IMR-90 (cell line): Measurements from ENCODE around the gene KCTD19. TPM values are rescaled to one million over a fixed set of nuclear protein-coding genes. Genes with fewer than 3 reads are reported as not detected.

Source experiments
- ATAC-seq: fragments of 200-7000 bp; cut with Tn5 transposase; 2 replicates; pipeline ENCODE4 v1.9.1; 2020; ENCODE audit warnings: low read depth, mild to moderate bottlenecking, moderate library complexity
- BruUV-seq: library from RNA; stranded (reverse); fragments of 400-500 nt; replicated peaks from 2 replicates; lab custom pipeline; 2021; lab: Mats Ljungman, UMichigan
- CTCF ChIA-PET: fragments of 300-600 bp; formaldehyde crosslinking; extraction: SDS; loops from one replicate; lab custom pipeline; 2021; ENCODE audit warnings: antibody characterized with exemption; lab: Yijun Ruan, JAX
- POLR2A ChIA-PET: fragments of 300-600 bp; sonication (Branson Sonifier 250); formaldehyde crosslinking; loops from one replicate; lab custom pipeline; 2022; ENCODE audit warnings: antibody characterized with exemption; ENCODE audit not compliant: unreplicated experiment; lab: Charles Lee
- DNase-seq: peaks from one replicate; pipeline ENCODE4 v3.0.0; 2013
- H2AFZ ChIP-seq: replicated peaks from 2 replicates; pipeline ENCODE3; 2013; ENCODE audit warnings: low read length, mild to moderate bottlenecking; ENCODE audit not compliant: poor library complexity
- H2AK5ac ChIP-seq: 2 replicates; pipeline ENCODE4 v1.6.1; 2013; ENCODE audit warnings: low read depth, low read length, inconsistent platforms
- H2AK9ac ChIP-seq: replicated peaks from 2 replicates; pipeline ENCODE3; 2013; ENCODE audit warnings: mild to moderate bottlenecking, low read depth, low read length, moderate library complexity; ENCODE audit not compliant: poor library complexity
- H2BK120ac ChIP-seq: 2 replicates; pipeline ENCODE4 v1.6.1; 2013; ENCODE audit warnings: low read depth, low read length, inconsistent platforms
- H2BK15ac ChIP-seq: 3 replicates; pipeline ENCODE4 v1.6.1; 2013; ENCODE audit warnings: low read depth, low read length, inconsistent platforms
- H2BK20ac ChIP-seq: 2 replicates; pipeline ENCODE4 v1.6.1; 2013; ENCODE audit warnings: low read depth, mild to moderate bottlenecking, inconsistent platforms, low read length, moderate library complexity
- H2BK5ac ChIP-seq: 2 replicates; pipeline ENCODE4 v1.6.1; 2013; ENCODE audit warnings: mild to moderate bottlenecking, low read depth, low read length, inconsistent platforms; ENCODE audit not compliant: poor library complexity, severe bottlenecking
- H3K14ac ChIP-seq: replicated peaks from 2 replicates; pipeline ENCODE4 v1.6.1; 2013; ENCODE audit warnings: low read depth, low read length, inconsistent platforms
- H3K18ac ChIP-seq: 2 replicates; pipeline ENCODE4 v1.6.1; 2013; ENCODE audit warnings: low read depth, low read length, control low read depth
- H3K23ac ChIP-seq: 2 replicates; pipeline ENCODE4 v1.6.1; 2013; ENCODE audit warnings: low read depth, low read length, inconsistent platforms
- H3K27ac ChIP-seq: 2 replicates; pipeline ENCODE4 v1.5.1; 2013; ENCODE audit warnings: mild to moderate bottlenecking, control low read depth, low read length; ENCODE audit not compliant: insufficient read depth
- H3K27me3 ChIP-seq: 2 replicates; pipeline ENCODE4 v1.6.1; 2013; ENCODE audit warnings: low read length; ENCODE audit not compliant: control insufficient read depth, insufficient read depth
- H3K36me3 ChIP-seq: 2 replicates; pipeline ENCODE4 v1.6.1; 2013; ENCODE audit warnings: low read length, mixed read lengths; ENCODE audit not compliant: control insufficient read depth, insufficient read depth
- H3K4ac ChIP-seq: 2 replicates; pipeline ENCODE4 v1.6.1; 2013; ENCODE audit warnings: low read depth, low read length, inconsistent platforms
- H3K4me1 ChIP-seq: 2 replicates; pipeline ENCODE4 v1.6.1; 2013; ENCODE audit warnings: low read length, mixed read lengths; ENCODE audit not compliant: control insufficient read depth, insufficient read depth
- H3K4me2 ChIP-seq: 2 replicates; pipeline ENCODE4 v1.6.1; 2013; ENCODE audit warnings: low read depth, mild to moderate bottlenecking, control low read depth, low read length, moderate library complexity
- H3K4me3 ChIP-seq: 2 replicates; pipeline ENCODE4 v1.5.1; 2013; ENCODE audit warnings: low read depth, mild to moderate bottlenecking, control low read depth, low read length, moderate library complexity; ENCODE audit not compliant: insufficient read depth
- H3K56ac ChIP-seq: 2 replicates; pipeline ENCODE4 v1.6.1; 2013; ENCODE audit warnings: low read length, inconsistent platforms; ENCODE audit not compliant: insufficient read depth; ENCODE audit errors: extremely low read depth
- H3K79me1 ChIP-seq, 2 experiments: 2 replicates each; pipeline ENCODE4 v1.6.1; 2013; ENCODE audit warnings: low read length in 2 of 2, inconsistent platforms in 1 of 2, low read depth in 1 of 2
- H3K9ac ChIP-seq: 2 replicates; pipeline ENCODE4 v1.6.1; 2013; ENCODE audit warnings: low read depth, low read length, control low read depth
- H3K9me1 ChIP-seq: 2 replicates; pipeline ENCODE4 v1.6.1; 2013; ENCODE audit warnings: low read length, inconsistent platforms; ENCODE audit not compliant: insufficient read depth
- H3K9me3 ChIP-seq: 2 replicates; pipeline ENCODE4 v1.6.1; 2013; ENCODE audit warnings: low read length; ENCODE audit not compliant: control insufficient read depth, insufficient read depth
- H4K20me1 ChIP-seq: 2 replicates; pipeline ENCODE4 v1.6.1; 2013; ENCODE audit warnings: low read length, inconsistent platforms; ENCODE audit not compliant: insufficient read depth
- H4K5ac ChIP-seq: 2 replicates; pipeline ENCODE4 v1.6.1; 2013; ENCODE audit warnings: mild to moderate bottlenecking, low read depth, low read length, control low read depth
- H4K8ac ChIP-seq, 2 experiments: 2 replicates each; pipeline ENCODE4 v1.6.1; 2013; ENCODE audit warnings: low read depth in 2 of 2, low read length in 2 of 2, control low read depth in 1 of 2, inconsistent platforms in 1 of 2
- H4K91ac ChIP-seq: 2 replicates; pipeline ENCODE4 v1.6.1; 2013; ENCODE audit warnings: low read depth, low read length, inconsistent platforms; ENCODE audit not compliant: insufficient read depth
- BHLHE40 ChIP-seq: fragments of 150-350 bp; IDR thresholded peaks from 2 replicates; pipeline ENCODE4 v1.6.1; 2016; ENCODE audit warnings: mild to moderate bottlenecking, low read depth, low read length
- CEBPB ChIP-seq: IDR thresholded peaks from 2 replicates; pipeline ENCODE4 v1.6.1; 2012; ENCODE audit warnings: low read depth, low read length, improper control_type of control experiment
- MAZ ChIP-seq: IDR thresholded peaks from 2 replicates; pipeline ENCODE4 v1.6.1; 2012; ENCODE audit warnings: low read depth, mild to moderate bottlenecking, low read length, improper control_type of control experiment, moderate library complexity, borderline replicate concordance
- MXI1 ChIP-seq: IDR thresholded peaks from 2 replicates; pipeline ENCODE4 v1.6.1; 2012; ENCODE audit warnings: low read depth, mild to moderate bottlenecking, low read length, moderate library complexity, borderline replicate concordance
- POLR2A ChIP-seq: IDR thresholded peaks from 2 replicates; pipeline ENCODE4 v1.6.1; 2012; ENCODE audit warnings: mild to moderate bottlenecking, low read depth, low read length
- RCOR1 ChIP-seq: IDR thresholded peaks from 2 replicates; pipeline ENCODE4 v1.6.1; 2012; ENCODE audit warnings: mild to moderate bottlenecking, low read length, improper control_type of control experiment; ENCODE audit not compliant: insufficient replicate concordance
- RFX5 ChIP-seq: IDR thresholded peaks from 2 replicates; pipeline ENCODE4 v1.8.0; 2012; ENCODE audit warnings: low read depth, mild to moderate bottlenecking, low read length, moderate library complexity
- SMC3 ChIP-seq: fragments of 150-350 bp; IDR thresholded peaks from 2 replicates; pipeline ENCODE4 v1.6.1; 2016; ENCODE audit warnings: low read depth, mild to moderate bottlenecking, antibody characterized with exemption, low read length, moderate library complexity
- WGBS, 2 experiments: methylation state at CpG; one replicate each; pipeline versions ENCODE4 v1.1.5 to v1.1.7; 2013; ENCODE audit warnings: missing lambda C conversion rate in 2 of 2; ENCODE audit not compliant: insufficient read length in 1 of 2; ENCODE audit errors: extremely low coverage in 2 of 2; 5-methylcytosine and 5-hydroxymethylcytosine counted together
- dilution Hi-C: fragments of 300-500 bp; cut with HindIII; formaldehyde crosslinking; loops from one replicate; pipeline ENCODE4 v1.14.3; 2018; ENCODE audit warnings: low sequenced_read_pairs; ENCODE audit not compliant: unreplicated experiment
- in situ Hi-C: fragments of 300-500 bp; cut with MboI; formaldehyde crosslinking; loops from 3 replicates; pipeline ENCODE4 v1.14.3; 2019; ENCODE audit warnings: low sequenced_read_pairs, inconsistent platforms, mixed read lengths
- intact Hi-C: fragments of 100-400 bp; cut with micrococcal nuclease; formaldehyde crosslinking; loops from 2 replicates; pipeline ENCODE4 v1.10.0; 2022
- polyA plus RNA-seq, 3 experiments: library from polyadenylated mRNA; depleted of rRNA; stranded (reverse); fragments of >200 nt; gene quantifications; 2 replicates each; pipeline ENCODE4 v1.2.3, GENCODE V29; 2012; ENCODE audit warnings: low replicate concordance in 1 of 3
- total RNA-seq: library from RNA; depleted of rRNA; stranded (reverse); fragments of >200 nt; gene quantifications from 2 replicates; pipeline ENCODE4 v1.2.3, GENCODE V29; 2012
- TF ChIP-seq, protein P1 (sequence below): fragments of 150-350 bp; IDR thresholded peaks from 2 replicates; pipeline ENCODE4 v1.6.1; 2016; ENCODE audit warnings: low read depth, mild to moderate bottlenecking, low read length, moderate library complexity, borderline replicate concordance
- TF ChIP-seq, protein P2 (sequence below): conservative IDR thresholded peaks from 2 replicates; pipeline ENCODE4 v1.5.1; 2012; ENCODE audit warnings: mild to moderate bottlenecking, low read depth, low read length, improper control_type of control experiment
- TF ChIP-seq, protein P3 (sequence below): fragments of 150-350 bp; IDR thresholded peaks from 2 replicates; pipeline ENCODE4 v1.6.1; 2017; ENCODE audit warnings: mild to moderate bottlenecking, antibody characterized with exemption, low read length, low read depth

The KCTD19 gene
- total and polyA plus RNA-seq, 2 of the 4 experiments (the other 2 are of a cell fraction), result under 0.01 to 0.07 TPM

DNA sequence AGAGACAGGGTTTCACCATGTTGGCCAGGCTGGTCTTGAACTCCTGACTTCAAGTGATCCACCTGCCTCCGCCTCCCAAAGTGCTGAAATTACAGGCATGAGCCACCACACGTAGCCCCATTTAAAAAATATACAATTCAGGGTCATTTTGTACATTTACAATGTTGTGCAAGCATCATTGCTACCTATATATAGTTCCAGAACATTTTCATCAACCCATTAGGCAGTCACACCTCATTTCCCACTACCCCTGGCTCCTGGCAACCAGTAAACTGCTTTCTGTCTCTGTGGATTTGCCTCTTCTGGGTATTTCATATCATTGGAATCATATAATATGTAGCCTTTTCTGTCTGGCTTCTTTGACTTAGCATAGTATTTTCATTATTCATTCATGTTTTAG, 6.8 kb upstream of the KCTD19 start:
- no peaks in the 10 kb centered on the region for H4K20me1 ChIP-seq
- H3K23ac ChIP-seq, result no peak overlapping the region
- no peak overlapping the region for H2BK15ac ChIP-seq
- H2AK9ac ChIP-seq, result no peak overlapping the region
- H3K14ac ChIP-seq, result no peak overlapping the region
- TF ChIP-seq, protein P1, sequence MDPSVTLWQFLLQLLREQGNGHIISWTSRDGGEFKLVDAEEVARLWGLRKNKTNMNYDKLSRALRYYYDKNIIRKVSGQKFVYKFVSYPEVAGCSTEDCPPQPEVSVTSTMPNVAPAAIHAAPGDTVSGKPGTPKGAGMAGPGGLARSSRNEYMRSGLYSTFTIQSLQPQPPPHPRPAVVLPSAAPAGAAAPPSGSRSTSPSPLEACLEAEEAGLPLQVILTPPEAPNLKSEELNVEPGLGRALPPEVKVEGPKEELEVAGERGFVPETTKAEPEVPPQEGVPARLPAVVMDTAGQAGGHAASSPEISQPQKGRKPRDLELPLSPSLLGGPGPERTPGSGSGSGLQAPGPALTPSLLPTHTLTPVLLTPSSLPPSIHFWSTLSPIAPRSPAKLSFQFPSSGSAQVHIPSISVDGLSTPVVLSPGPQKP, result no peak
- TF ChIP-seq CEBPB (no peak), RFX5 (no peak), SMC3 (no peak), MAZ (no peak), RCOR1 (no peak), MXI1 (no peak), BHLHE40 (no peak), POLR2A (no peak)
- TF ChIP-seq, protein P2, sequence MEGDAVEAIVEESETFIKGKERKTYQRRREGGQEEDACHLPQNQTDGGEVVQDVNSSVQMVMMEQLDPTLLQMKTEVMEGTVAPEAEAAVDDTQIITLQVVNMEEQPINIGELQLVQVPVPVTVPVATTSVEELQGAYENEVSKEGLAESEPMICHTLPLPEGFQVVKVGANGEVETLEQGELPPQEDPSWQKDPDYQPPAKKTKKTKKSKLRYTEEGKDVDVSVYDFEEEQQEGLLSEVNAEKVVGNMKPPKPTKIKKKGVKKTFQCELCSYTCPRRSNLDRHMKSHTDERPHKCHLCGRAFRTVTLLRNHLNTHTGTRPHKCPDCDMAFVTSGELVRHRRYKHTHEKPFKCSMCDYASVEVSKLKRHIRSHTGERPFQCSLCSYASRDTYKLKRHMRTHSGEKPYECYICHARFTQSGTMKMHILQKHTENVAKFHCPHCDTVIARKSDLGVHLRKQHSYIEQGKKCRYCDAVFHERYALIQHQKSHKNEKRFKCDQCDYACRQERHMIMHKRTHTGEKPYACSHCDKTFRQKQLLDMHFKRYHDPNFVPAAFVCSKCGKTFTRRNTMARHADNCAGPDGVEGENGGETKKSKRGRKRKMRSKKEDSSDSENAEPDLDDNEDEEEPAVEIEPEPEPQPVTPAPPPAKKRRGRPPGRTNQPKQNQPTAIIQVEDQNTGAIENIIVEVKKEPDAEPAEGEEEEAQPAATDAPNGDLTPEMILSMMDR, result no peak
- TF ChIP-seq, protein P3, sequence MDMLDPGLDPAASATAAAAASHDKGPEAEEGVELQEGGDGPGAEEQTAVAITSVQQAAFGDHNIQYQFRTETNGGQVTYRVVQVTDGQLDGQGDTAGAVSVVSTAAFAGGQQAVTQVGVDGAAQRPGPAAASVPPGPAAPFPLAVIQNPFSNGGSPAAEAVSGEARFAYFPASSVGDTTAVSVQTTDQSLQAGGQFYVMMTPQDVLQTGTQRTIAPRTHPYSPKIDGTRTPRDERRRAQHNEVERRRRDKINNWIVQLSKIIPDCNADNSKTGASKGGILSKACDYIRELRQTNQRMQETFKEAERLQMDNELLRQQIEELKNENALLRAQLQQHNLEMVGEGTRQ, result no peak
- ATAC-seq (no peak), DNase-seq (no peak)
- no peaks in the 10 kb centered on the region for H3K9me3 ChIP-seq
- no peak overlapping the region for H2BK20ac ChIP-seq
- no peak overlapping the region for H4K8ac ChIP-seq
- H2AFZ ChIP-seq, result no peak overlapping the region
- intact Hi-C loops (no loop called here), dilution Hi-C loops (no loop called here), in situ Hi-C loops (no loop called here)
- H3K27me3 ChIP-seq, result no peaks in the 10 kb centered on the region
- H3K4me3 ChIP-seq, result no peak overlapping the region
- no TSS peak for BruUV-seq
- H3K4ac ChIP-seq, result no peak overlapping the region
- no peak overlapping the region for H2BK5ac ChIP-seq
- no peaks in the 10 kb centered on the region for H3K79me1 ChIP-seq
- POLR2A ChIA-PET, result no interaction called here
- H3K36me3 ChIP-seq, result no peaks in the 10 kb centered on the region
- H3K56ac ChIP-seq, result no peak overlapping the region
- H2BK120ac ChIP-seq, result no peak overlapping the region
- CTCF ChIA-PET, result interaction anchor here (0.8 kb wide), 1 partner anchor 88 kb away, joined by 3 read pairs; no protein-coding TSS in a partner anchor
- no CpG with 5 or more reads among the region's 2 CpGs for WGBS, 2 experiments
- no peak overlapping the region for H3K4me2 ChIP-seq
- H4K91ac ChIP-seq, result no peak overlapping the region
- H2AK5ac ChIP-seq, result no peak overlapping the region
- no peaks in the 10 kb centered on the region for H3K4me1 ChIP-seq
- no peak overlapping the region for H3K9ac ChIP-seq
- no peak overlapping the region for H4K5ac ChIP-seq
- H3K18ac ChIP-seq, result no peak overlapping the region
- no peak overlapping the region for H3K27ac ChIP-seq
- no peaks in the 10 kb centered on the region for H3K9me1 ChIP-seq
